ENCODE results near the gene UBXN4.

- TF ChIP-seq CTCF (conservative IDR thresholded peaks at IDR 0.05 in 1 of 2, IDR thresholded peaks at IDR 0.05 in 1 of 2; ENCODE audit: low read depth in 1 of 2, low read length in 2 of 2) (no peak), EZH2 (IDR thresholded peaks at IDR 0.05; ENCODE audit: low read length, missing control alignments) (no peak)
Observed at GRCh38 chr2:135742325-135742757, 686 bp downstream of the UBXN4 start.
